Fibroblast of skin of abdomen (primary cell): ENCODE data around the gene PAX3.
A peak's percentile ranks its signal among the peaks of the same experiment; 100 is the strongest.

Source experiments
- DNase-seq: peaks from one replicate; pipeline ENCODE4 v3.0.0-alpha.2; 2013

The PAX3 gene

DNA sequence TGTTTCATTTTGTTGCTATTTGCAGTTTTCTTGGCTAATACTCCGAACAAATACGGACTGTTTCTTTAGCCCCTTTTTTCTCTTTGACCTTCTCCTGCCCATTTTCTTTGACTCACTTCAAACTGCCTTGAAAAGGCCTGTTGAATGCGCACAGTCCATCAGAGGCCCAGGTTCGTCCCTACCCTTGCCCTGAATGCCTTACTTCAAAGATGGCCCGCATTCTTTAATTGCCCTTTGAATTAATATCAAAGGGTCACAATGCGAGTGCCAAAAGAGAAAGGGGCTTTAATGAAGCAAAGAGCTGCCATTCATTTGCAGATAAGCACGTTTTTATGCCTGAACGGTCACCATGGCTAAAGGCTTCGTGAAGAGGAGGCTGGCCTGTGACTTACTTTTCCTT lies 29.7 kb downstream of the PAX3 start:
- no peak for DNase-seq

DNA sequence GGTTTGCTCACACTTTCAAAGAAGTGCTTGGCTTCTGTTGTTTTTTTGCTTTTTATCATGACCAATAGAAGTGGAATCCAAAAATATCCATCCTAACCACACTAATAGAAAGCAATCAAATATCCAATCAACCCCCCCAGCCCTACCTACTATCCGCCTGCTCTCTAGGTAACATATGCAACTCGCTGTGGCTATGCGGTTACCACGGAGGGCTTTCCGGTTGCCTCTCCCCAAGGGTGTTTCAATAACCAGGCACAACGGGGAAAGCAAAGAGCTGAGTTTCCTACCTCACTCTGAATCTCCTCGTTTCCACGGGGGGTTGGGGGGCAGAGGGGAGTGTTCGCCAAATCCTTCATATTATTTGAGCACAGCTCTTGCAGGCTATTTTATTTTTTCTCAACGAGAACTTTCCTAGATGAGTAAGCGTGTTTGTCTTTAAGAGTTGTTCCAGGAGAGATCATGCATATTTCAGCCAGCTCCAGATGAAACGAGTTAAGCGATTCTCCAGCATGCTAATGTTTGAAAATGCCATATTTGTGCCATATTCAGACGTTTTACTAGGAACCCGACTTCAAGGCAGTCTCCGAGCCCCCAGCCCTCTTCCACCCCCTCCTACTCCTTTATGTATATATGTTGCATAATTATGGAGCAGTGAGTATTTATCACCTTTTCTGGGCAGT lies 30.3 kb downstream of the PAX3 start:
- DNase-seq, result peak; percentile 57

DNA sequence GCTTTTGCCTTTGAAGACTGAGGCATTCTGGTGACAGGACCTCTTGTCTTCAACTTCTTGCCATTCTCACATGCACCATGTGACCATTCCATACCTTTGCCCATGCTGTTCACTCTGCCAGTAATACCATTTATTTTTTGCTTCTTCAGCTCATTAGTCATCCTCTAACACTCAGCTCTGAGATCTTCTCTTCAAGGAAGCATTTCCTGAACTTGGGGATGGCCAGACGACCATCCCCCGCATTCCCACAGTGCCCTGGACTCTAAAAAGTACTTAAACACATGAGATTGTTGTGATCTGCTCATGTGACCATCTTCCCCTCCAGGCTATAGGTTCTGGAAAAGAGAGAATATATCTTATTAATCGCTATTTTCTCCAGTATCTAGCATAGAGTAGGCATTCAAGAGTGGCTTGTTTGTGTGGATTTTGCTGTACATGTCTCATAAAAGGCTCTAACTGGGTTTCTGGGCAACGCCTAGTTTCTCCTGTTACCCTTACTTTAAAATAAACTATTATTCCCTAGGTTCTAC lies 33.9 kb downstream of the PAX3 start:
- peak; percentile 66 for DNase-seq

DNA sequence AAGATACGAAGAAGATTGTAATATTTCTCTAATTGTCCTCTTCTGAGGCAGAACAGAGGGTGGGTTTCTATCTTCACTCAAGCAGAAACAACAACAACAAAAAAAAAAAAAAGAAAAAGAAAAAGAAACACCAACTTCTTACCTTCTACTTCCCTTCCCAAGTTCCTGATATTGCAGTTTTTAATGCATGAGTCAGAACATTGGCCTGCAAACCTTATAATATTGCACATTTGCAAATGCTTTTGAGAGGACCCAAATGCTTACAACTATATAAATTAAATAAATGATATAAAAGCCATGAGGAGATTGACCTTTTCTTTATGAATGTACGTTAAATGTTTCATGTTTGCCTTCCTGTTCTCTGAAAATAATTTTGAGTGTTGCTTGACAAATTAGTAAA lies 37.3 kb downstream of the PAX3 start:
- peak; percentile 26 for DNase-seq

DNA sequence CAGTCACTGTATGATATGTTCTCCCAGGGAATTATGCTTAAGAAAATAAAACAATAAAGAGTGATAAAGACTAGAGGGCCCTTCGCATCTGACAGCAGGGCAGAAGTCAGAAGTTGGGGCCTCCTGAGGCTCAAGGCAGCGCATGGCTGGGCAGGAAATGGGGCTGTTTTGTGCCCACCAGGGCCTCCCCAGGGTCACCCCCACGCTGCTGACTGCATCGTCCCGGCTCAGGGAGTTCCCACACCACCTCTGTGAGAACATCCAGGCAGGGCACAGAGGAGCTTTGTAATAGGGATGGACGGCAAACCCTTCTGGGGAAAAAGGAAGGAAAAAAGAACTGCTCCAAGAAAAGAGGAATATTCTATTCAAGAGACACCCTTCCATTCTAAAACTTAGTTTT lies 41.2 kb downstream of the PAX3 start:
- DNase-seq, result no peak

DNA sequence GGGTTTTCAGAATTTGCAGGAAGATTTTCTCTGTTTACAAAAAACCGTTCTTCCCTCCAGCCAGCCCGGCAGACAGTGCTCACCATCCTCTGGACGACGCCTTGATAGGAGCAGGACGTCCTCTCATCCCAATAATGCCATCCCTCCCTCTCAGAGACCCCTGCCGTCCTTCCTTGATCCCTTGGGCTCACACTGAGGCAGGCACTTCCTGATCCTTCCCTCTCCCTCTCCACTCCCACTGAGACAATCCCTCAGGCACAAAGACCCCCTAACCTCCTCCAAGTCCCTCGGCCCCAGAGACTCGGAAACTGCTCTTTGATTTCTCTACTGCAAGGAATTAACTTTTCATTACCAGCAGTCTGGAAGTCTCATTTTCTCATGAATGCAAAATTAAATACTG lies 42.5 kb downstream of the PAX3 start:
- no peak for DNase-seq

DNA sequence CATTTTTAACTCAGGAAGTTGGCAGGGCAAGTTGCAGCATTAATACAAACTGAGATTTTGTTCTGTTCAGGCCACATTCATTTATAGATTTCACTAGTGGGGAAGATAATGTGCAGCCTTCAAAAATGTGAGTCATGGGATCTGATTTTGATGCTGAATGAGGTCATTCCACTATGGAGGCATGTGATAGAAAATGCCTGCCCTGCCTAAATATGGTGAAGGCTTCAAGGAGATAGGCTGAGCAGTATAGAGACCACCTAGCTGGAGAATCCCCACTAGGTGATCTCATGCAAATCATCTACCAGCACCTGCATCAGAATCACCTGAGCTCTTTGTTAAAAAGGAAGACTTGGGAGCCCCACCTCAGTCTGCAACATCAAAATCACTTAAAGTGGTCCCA lies 43.7 kb downstream of the PAX3 start:
- DNase-seq, result no peak

DNA sequence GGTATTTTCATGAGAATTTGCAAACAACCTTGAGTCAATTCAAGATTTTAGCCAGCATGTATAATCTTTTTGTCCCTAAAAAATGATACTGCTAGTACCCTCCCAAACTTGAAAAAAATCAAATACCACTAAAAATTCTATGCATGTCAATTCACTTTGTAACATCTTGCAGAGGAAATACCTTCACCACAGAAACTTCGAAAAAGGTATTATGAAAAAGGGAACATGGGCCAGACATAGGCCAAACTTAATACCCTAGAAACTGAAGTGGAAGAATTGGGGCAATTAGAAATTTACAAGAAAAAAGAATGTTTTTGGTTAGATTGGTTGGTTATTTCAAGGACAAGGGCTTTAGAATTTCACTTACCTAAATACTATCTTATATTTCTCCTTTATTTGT lies 48.5 kb downstream of the PAX3 start:
- DNase-seq, result no peak

DNA sequence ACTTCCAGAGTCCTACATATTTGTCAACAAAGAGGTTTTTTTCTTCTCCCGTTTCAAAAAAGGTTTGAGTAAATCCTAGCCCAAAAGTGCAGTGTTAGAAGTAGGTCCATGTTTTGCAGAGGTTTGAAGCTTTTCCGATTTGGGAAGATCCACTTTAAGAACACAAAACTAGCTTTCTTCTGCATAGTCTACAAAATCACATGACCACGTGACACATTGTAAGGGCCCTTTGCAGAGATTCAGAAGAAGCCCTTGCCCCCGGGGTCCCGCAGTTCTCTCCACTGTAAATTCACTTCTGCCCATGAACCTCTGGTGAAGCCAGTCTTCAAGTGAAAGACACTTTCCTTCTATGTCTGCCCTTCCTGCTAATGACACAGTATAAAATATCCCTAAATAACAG lies 49.4 kb downstream of the PAX3 start:
- DNase-seq, result no peak

DNA sequence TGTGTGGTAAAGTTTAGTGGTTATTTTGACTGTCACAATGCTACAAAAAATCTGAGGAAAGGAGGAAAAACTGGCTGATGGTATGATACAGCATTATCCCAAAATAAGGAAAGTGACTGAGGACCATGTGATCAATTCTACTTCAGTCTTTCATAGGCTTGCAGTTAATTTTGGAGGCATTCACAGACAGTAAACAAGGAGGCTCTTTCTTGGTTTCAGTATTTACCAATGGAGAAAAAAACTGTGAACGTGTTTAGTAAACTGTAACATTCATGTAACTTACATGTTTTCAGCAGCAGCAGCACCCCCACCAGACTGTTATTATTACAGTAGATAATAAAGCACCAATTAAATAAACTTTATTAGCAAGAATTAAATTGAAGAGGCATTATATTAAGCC lies 50.0 kb downstream of the PAX3 start:
- no peak for DNase-seq

DNA sequence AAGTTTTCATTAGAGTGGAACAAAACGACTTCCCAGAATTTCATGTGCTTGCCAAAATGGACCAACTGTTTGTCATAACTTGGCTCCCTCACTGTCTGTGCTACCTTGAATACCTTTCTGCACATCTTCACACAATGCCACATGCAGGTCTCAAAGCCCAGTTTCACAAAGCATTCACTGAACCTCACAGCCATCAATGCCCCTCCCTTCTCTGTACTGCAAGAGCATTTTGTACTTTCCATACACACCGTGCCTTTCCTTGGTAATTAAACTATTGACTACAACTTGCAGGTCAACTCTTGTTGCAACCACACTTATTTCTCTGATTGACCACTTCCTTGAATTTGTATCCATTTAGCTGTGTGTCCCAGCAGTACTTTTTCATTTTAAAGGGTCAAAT lies 50.5 kb downstream of the PAX3 start:
- DNase-seq, result no peak

DNA sequence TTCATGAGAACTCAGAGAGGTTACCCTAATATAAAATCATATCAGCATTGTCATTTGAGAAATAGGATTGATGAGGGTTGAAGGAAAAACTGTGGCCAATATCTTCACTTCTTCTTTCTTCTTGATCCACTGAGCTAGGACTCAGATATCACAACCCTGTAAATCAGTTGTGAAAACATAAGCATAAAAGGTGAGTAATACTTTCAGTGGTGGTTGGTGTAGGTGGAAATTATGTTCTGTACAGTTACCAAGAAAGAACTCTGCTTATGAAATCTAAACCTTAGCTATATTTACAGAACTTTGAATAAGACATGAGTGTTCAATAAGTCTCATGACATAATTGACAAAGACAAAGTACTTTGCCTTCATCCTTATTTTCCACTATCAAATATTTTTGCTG lies 56.3 kb downstream of the PAX3 start:
- no peak for DNase-seq

DNA sequence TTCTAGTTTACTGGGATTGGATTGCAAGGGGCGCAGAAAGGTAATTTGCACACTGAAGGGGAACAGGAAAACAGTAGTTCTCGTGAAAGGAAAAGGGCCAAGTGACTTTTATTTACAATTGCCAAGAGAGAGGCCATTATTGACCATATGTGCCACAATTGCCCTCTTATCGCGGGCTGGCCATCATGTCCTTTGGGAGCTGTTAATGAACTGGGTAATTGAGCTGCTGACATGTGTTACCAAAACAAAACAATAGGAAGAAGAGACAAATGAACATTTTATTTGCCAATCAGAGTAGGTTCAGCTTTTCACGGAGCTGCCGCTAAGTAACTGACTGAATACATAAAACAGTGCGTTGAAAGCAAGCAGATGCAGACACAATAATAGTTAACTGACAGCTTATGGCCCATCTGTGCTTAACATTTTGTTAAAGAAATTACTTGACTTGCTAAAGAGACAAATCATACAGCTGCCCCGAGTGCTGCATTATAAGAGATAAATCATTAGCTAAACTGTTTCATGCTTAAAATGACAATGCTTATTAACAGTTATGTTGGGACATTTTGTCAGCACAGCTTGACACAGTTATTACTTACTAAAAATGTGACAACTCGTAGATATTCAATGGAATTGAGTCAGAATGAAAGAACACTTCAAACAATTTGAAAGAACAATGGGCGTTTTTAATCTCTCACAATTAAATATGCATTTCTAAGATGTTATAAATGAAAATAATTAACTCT lies 57.5 kb downstream of the PAX3 start:
- DNase-seq, result no peak

DNA sequence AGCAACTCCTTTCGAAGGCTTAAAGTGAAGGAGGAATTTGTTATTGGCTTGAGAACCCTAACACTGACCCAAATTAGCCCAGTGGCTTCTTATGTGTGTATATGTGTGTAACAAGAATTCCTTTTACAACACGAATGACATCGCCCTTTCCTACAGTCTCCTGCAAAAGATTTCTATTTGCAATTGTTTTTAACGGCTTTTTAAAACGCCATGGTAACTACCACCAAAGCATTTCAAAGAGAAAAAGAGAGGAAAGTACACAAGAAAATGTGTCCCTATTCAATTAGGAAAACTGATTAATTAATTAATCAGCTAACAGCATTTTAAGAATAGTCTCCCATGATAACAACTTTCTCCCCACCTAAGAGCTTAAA lies 58.1 kb downstream of the PAX3 start:
- DNase-seq, result no peak

DNA sequence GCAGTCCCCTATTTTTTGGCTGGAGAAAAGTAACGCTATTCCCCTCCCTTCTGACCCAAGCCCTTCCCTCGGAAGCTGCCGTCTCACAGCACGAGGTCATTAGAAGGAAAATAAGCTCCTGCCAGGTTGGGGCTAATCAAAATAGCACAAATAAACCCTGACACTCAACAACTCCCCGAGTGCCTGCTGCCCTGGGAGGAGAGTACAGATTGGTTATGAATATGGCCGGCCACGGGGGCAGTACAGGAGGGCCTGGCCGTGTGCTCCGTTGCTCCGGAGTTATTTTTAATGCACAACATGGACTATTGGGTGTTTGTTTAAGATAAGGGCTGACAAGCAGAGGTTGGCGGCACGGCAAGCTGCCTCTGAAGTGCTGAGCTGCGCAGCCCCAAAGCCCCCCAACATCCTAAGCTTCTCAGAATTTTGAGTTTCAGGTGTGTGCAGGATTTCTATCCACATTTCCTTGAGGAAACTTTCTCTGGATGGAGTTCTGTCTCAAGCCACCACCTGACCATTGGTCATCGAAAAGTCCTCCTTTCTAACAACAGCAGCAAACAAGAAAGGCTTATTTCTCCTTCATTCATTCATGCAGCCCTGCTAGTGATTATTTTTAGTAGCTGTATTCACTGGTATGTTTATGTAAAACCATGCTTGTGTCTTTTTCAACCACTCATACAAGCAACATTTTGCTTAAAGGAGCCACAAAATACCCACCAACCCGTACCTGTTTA lies 58.7 kb downstream of the PAX3 start:
- no peak for DNase-seq

DNA sequence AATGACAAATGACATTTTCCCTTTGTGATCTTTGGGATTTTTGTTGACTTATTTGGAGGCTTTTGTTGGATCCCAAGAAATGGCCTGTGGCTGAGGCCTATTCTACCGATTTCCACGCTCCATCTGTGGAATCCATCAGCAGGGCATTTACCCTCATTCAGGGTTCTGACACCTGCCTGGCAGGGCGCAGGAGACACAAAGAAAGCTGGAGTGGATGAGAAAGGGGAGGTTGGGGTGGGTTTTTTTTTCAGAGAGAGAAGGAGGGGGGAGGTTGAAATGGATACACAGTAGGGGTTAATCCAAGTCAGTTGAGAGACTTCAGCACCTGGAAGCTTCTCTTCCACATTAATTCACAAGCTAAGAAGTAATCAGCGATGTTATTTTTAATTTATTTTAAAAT lies 59.7 kb downstream of the PAX3 start:
- DNase-seq, result no peak

DNA sequence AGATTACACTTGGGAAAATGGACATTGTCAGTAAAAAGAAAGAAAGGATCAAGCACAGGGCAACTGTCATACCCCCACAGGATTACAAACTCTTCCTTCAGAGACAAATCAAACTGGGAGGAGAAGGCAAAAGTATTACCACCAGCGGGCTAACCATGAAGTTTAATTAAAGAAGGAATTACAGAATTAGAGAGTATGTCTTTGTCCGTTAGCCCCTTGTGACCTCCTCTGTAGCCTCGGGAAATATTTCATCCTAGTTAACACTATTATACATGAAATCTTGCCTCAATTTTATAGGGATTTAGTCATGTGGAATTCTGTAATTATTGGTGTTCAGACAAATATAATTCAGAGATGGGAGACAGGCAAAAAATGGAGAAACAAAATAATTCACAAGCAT lies 60.7 kb downstream of the PAX3 start:
- DNase-seq, result no peak

DNA sequence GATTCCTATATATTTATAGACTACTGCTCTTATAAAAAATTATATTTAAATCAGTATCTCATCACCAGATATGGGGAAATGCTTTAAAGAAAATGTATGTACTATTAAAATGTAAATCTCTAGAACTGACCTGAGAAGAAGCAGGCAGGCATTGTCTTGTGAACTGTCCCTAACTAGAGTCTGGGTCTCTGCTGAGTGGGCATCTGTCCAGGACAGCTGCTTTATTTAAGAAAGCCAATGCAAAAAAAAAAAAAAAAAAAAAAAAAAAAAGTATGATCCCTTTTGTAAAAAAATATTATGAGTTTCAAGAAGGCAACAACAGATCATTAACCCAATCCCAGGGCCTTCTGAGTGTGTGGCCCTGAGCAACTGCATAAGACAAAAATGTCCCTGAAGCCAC lies 66.0 kb downstream of the PAX3 start:
- no peak for DNase-seq

DNA sequence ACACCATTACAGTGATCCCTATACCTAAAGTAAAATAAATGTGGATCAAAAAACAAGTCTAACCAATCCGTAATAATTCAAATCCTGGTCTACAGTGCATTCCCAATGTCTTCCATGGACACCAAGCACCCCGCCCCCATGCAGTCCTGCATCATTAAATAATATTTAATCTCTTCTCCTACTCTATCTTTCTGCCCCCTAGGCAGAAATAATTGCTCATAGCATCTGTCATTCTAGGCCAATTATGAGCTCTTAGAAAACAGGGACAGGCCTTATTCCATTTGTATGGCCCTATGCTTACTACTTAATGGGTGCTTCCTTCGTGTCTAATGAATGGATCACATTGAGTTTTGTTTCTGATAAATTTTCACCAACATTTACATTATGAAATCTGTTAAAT lies 66.4 kb downstream of the PAX3 start:
- no peak for DNase-seq

DNA sequence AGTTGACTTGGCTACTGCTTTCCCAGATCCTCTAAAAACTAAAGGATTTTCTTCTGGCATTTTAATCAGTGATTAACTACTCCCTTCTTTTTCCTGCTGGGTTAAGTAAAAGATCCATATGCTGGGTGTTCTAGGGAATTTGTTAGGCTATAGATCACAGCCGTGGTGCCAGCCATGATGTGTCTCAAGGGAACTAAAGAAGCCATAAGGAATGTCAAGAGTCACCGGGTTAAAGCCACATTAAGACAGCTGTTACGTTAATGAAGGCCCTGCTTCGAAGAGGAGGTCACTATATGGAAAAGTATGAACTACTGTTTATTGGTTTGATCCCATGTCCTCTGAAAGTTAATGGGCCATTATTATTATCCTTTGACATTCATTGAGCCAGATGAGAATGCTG lies 70.7 kb downstream of the PAX3 start:
- peak; percentile 10 for DNase-seq

DNA sequence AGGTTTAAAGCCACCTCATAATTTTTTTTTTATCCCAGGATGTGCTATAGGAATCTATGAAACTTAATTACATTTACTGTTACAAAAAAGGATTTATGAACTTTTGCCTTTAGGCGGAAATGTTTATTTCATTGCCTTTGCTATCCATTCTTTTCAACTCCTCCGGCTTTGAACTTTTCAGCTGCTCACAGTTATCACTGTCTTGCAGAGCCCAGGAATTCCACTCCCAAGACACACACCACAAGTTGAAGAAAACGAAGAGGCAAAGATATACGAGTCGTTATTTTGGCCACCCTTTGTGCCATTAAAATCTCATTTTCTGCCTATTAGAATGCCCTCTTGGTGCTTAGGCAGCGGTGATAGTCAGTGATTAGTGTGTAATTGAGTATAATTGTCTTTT lies 80.0 kb downstream of the PAX3 start:
- DNase-seq, result no peak

DNA sequence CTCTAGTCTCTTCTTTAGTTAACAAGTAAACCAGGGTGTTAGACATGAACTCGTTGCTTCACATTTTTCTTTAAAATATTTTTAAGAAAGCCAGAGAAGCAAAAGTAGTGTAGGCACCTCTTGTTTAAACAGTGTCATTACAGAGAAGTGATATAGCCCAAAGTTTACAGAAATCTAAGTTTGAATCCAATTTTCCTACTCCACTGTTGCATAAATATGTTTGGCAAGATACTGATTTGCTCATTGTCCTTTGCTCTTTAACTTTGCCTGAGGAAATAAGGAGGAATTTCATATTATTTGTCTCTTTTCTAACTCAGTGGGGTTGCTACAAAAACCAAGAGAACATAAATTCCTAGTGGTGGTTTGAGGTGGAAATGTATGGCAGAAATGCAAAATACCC lies 81.1 kb downstream of the PAX3 start:
- DNase-seq, result no peak

DNA sequence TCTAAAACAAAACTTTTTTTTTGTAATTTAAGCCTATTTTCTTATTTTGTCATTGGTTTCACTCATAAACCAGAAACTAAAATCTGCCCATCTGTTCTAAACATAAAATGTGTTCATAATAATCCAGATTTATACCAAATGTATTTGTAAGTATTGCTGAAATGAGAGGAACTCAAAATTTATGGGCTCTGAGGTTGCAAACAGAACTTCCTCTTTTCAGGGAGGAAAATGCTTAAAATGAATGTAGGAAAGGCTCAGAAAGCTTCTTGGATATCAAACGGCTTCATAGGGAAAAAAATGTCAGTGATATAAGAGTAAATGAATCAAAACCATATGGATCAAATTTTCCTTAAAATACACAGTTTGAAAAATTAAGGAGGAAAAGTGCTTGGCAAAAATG lies 83.9 kb downstream of the PAX3 start:
- DNase-seq, result peak; percentile 36

DNA sequence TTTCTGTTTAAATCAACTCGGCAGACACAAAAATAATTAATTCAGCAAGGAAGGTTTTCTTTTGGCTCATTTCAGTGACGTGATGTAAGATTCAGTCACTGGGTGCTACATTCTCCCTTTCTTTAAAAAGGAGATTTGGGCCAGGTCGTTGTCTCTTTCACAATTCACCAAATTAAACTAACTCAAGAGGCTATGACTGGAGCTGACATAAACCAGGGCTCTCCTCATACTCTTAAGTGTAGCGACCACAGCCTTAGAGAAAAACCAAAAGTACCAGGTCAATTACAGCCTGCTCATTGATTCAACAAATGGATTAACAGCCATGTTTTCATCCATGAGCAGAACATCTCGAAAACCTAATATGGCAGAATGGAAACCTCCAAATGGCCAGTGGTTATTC lies 85.7 kb downstream of the PAX3 start:
- no peak for DNase-seq
